HepG2 (cell line): ENCODE measurements around the gene DDAH1. TPM values are rescaled to one million over a fixed set of nuclear protein-coding genes. Genes with fewer than 3 reads are reported as not detected.

Experiments used
- ATAC-seq: fragments of 200-7000 bp; cut with Tn5 transposase; 3 replicates; pipeline ENCODE4 v1.9.1; 2020; ENCODE audit warnings: mild to moderate bottlenecking, moderate library complexity
- Bru-seq: library from RNA; stranded (reverse); fragments of 400-500 nt; gene quantifications from one replicate; lab custom pipeline; 2021; lab: Mats Ljungman, UMichigan
- BruChase-seq, 2 experiments: library from RNA; stranded (reverse); fragments of 400-500 nt; gene quantifications; one replicate each; lab custom pipeline; 2021; lab: Mats Ljungman, UMichigan
- BruUV-seq: library from RNA; stranded (reverse); fragments of 400-500 nt; replicated peaks from 2 replicates; lab custom pipeline; 2021; lab: Mats Ljungman, UMichigan
- CTCF ChIA-PET: fragments of 300-600 bp; formaldehyde crosslinking; extraction: SDS; loops from one replicate; lab custom pipeline; 2021; ENCODE audit warnings: low total read pairs, inconsistent platforms, low intra/inter-chr PET ratio; lab: Yijun Ruan, JAX
- POLR2A ChIA-PET: fragments of 350-600 bp; sonication (Branson Sonifier 250); formaldehyde crosslinking; loops from one replicate; lab custom pipeline; 2020; ENCODE audit warnings: antibody characterized with exemption, inconsistent platforms; lab: Yijun Ruan, JAX
- DNase-seq: peaks from one replicate; pipeline ENCODE4 v3.0.0-alpha.2; 2015; ENCODE audit warnings: low spot score
- FAIRE-seq: peaks from 3 replicates; lab custom pipeline; 2011; peaks lifted over from hg19 to GRCh38; lab: Jason Lieb, UNC
- H2AFZ ChIP-seq: one replicate; pipeline ENCODE4 v1.6.1; 2011; ENCODE audit warnings: low read length, inconsistent platforms
- H3K27ac ChIP-seq: fragments of 300-600 bp; 3 replicates; pipeline ENCODE4 v1.8.0; 2011; ENCODE audit warnings: mixed run types, mild to moderate bottlenecking, mixed read lengths, low read length, inconsistent platforms; ENCODE audit not compliant: insufficient read depth; ENCODE audit errors: extremely low read length
- H3K27me3 ChIP-seq, 2 experiments: fragments of 200-600 bp in 1 of 2; 2 replicates in 1 of 2; 3 replicates in 1 of 2; pipeline versions ENCODE4 v1.6.0 to v1.8.0; 2011; ENCODE audit warnings: low read length in 2 of 2, mild to moderate bottlenecking in 2 of 2, moderate library complexity in 2 of 2, inconsistent platforms in 1 of 2; ENCODE audit not compliant: insufficient read depth in 2 of 2, control insufficient read depth in 1 of 2
- H3K36me3 ChIP-seq, 2 experiments: fragments of 200-600 bp in 1 of 2; replicated peaks in 1 of 2; 2 replicates in 1 of 2; 3 replicates in 1 of 2; pipeline versions ENCODE4 v1.5.1 to v1.8.0; 2011; ENCODE audit warnings: low read length in 2 of 2, inconsistent platforms in 1 of 2; ENCODE audit not compliant: insufficient read depth in 2 of 2, control insufficient read depth in 1 of 2
- H3K4me1 ChIP-seq: 2 replicates; pipeline ENCODE4 v1.5.1; 2012; ENCODE audit warnings: low read length, inconsistent platforms; ENCODE audit not compliant: insufficient read depth
- H3K4me2 ChIP-seq: 2 replicates; pipeline ENCODE4 v1.6.0; 2011; ENCODE audit warnings: low read depth, low read length, inconsistent platforms
- H3K4me3 ChIP-seq, 3 experiments: fragments of 200-600 bp in 1 of 3; sonication (generic), shearing (Covaris generic) in 1 of 3; replicated peaks in 1 of 3; 2 replicates each; pipeline ENCODE4 v1.5.1; 2011 to 2016; ENCODE audit warnings: low read length in 3 of 3, inconsistent platforms in 2 of 3, low read depth in 2 of 3, mild to moderate bottlenecking in 2 of 3, control low read depth in 1 of 3, mixed read lengths in 1 of 3; ENCODE audit not compliant: insufficient read depth in 1 of 3
- H3K79me2 ChIP-seq: one replicate; pipeline ENCODE4 v1.6.1; 2011; ENCODE audit warnings: low read length, inconsistent platforms; ENCODE audit not compliant: insufficient read depth
- H3K9ac ChIP-seq: 2 replicates; pipeline ENCODE4 v1.6.0; 2011; ENCODE audit warnings: mild to moderate bottlenecking, low read depth, low read length, inconsistent platforms; ENCODE audit not compliant: insufficient read depth
- H3K9me3 ChIP-seq: 2 replicates; pipeline ENCODE4 v1.5.1; 2012; ENCODE audit warnings: mild to moderate bottlenecking, low read length
- H4K20me1 ChIP-seq: 2 replicates; pipeline ENCODE4 v1.6.0; 2011; ENCODE audit warnings: inconsistent platforms, mild to moderate bottlenecking, low read length, moderate library complexity; ENCODE audit not compliant: insufficient read depth
- HIC2 ChIP-seq: sonication (generic); formaldehyde crosslinking; IDR thresholded peaks from 2 replicates; pipeline ENCODE4 v1.9.0; 2022; ENCODE audit warnings: low read depth, missing genetic modification reagents
- HOXA9 ChIP-seq: sonication (generic); formaldehyde crosslinking; IDR thresholded peaks from 2 replicates; pipeline ENCODE4 v1.8.1; 2022; ENCODE audit warnings: missing genetic modification reagents, mild to moderate bottlenecking, moderate library complexity, borderline replicate concordance
- JUNB ChIP-seq: sonication (generic); formaldehyde crosslinking; IDR thresholded peaks from 2 replicates; pipeline ENCODE4 v1.8.0; 2022; ENCODE audit warnings: missing genetic modification reagents, mild to moderate bottlenecking, borderline replicate concordance
- KDM5A ChIP-seq: fragments of 200-600 bp; sonication (generic); IDR thresholded peaks from 2 replicates; pipeline ENCODE4 v1.7.0; 2018; ENCODE audit warnings: antibody characterized with exemption, mild to moderate bottlenecking, low read length, borderline replicate concordance
- MBNL3 ChIP-seq: fragments of 250-450 bp; sonication (Bioruptor Pico); conservative IDR thresholded peaks from 2 replicates; pipeline ENCODE4 v1.8.0; 2022; ENCODE audit warnings: mild to moderate bottlenecking, inconsistent platforms
- NR2C2 ChIP-seq: sonication (generic); formaldehyde crosslinking; IDR thresholded peaks from 2 replicates; pipeline ENCODE4 v1.4.0; 2020; ENCODE audit warnings: missing genetic modification reagents, mild to moderate bottlenecking, moderate library complexity, borderline replicate concordance
- SPEN ChIP-seq: sonication (generic); formaldehyde crosslinking; IDR thresholded peaks from 2 replicates; pipeline ENCODE4 v1.5.1; 2020; ENCODE audit warnings: low read depth, mild to moderate bottlenecking, missing genetic modification reagents
- ZNF496 ChIP-seq: sonication (generic); formaldehyde crosslinking; IDR thresholded peaks from 2 replicates; pipeline ENCODE4 v1.8.1; 2023; ENCODE audit warnings: mild to moderate bottlenecking, moderate library complexity, missing genetic modification reagents; ENCODE audit not compliant: insufficient replicate concordance
- ZNF512 ChIP-seq: sonication (generic); formaldehyde crosslinking; IDR thresholded peaks from 2 replicates; pipeline ENCODE4 v1.4.0; 2020; ENCODE audit warnings: mild to moderate bottlenecking, missing genetic modification reagents
- ZNF768 ChIP-seq: sonication (generic); formaldehyde crosslinking; IDR thresholded peaks from 2 replicates; pipeline ENCODE4 v1.4.0; 2020; ENCODE audit warnings: missing genetic modification reagents
- ZNF83 ChIP-seq: sonication (generic); formaldehyde crosslinking; IDR thresholded peaks from 2 replicates; pipeline ENCODE4 v1.4.0; 2020; ENCODE audit warnings: missing genetic modification reagents, mild to moderate bottlenecking, borderline replicate concordance
- ZSCAN9 ChIP-seq: IDR thresholded peaks from 2 replicates; pipeline ENCODE4 v1.6.1; 2016; ENCODE audit warnings: borderline replicate concordance
- whole genome bisulfite sequencing: methylation state at CpG from one replicate; pipeline ENCODE4 v1.1.6; 2017; ENCODE audit warnings: low lambda C conversion rate; 5-methylcytosine and 5-hydroxymethylcytosine counted together
- in situ Hi-C: cut with HindIII; loops from 2 replicates; pipeline ENCODE4 v1.10.0; 2017; ENCODE audit warnings: low pct_unique_long_range_greater_than_20kb; ENCODE audit not compliant: extremely low pct_ligation_motif_present
- intact Hi-C: fragments of 100-400 bp; cut with micrococcal nuclease; formaldehyde crosslinking; loops from one replicate; pipeline ENCODE4 v1.10.0; 2022; ENCODE audit not compliant: unreplicated experiment
- long read RNA-seq, 2 experiments: library from RNA in 1 of 2; library from polyadenylated mRNA in 1 of 2; stranded (forward) in 1 of 2; unstranded in 1 of 2; transcript quantifications; one replicate each; pipeline ENCODE4 v2.0.0, GENCODE V29; 2019 to 2022
- polyA minus RNA-seq, 3 experiments: library from RNA; depleted of rRNA, polyadenylated mRNA; stranded (reverse); fragments of >200 nt; gene quantifications; 2 replicates each; pipeline ENCODE4 v1.2.3, GENCODE V29; 2011; ENCODE audit warnings: low replicate concordance in 1 of 3
- polyA plus RNA-seq, 8 experiments: library from polyadenylated mRNA; depleted of rRNA in 3 of 8; stranded (reverse) in 7 of 8; unstranded in 1 of 8; fragments of >200 nt; fragmentation: Illumina TruSeq in 4 of 8; extraction: Trizol in 4 of 8; gene quantifications; 2 replicates each; pipeline versions ENCODE4 v1.2.1 to v1.2.3, GENCODE V29; 2011 to 2016; ENCODE audit warnings: low read depth in 4 of 8, missing spikeins in 1 of 8, mixed read lengths in 1 of 8; ENCODE audit not compliant: insufficient read depth in 1 of 8
- total RNA-seq, 5 experiments: library from RNA; depleted of rRNA; stranded (reverse); fragments of >200 nt; fragmentation: Illumina TruSeq; extraction: Trizol; gene quantifications; 2 replicates each; pipeline ENCODE4 v1.2.3, GENCODE V29; 2016; ENCODE audit warnings: low read depth in 1 of 5

The DDAH1 gene
- total RNA-seq (2016; rRNA removed; fragmentation: Illumina TruSeq; extraction: Trizol) (39.7 and 50.2 TPM in 2 replicates), polyA plus RNA-seq (2011; rRNA removed) (43.4 and 64.4 TPM in 2 replicates), polyA minus RNA-seq (2011; rRNA and poly(A)+ RNA removed; ENCODE audit: low replicate concordance) (12.5 and 50.8 TPM in 2 replicates), Bru-seq, nascent RNA (percentile 77 among the genes with signal in this experiment), BruChase-seq, experiment 1, labeled RNA remaining after a 6-hour chase (percentile 76 among the genes with signal in this experiment), BruChase-seq, experiment 2, labeled RNA remaining after a 2-hour chase (percentile 72 among the genes with signal in this experiment)
- total RNA-seq (2016; cell fraction: cytosol; rRNA removed; fragmentation: Illumina TruSeq; extraction: Trizol; ENCODE audit: low read depth), result 4.1 and 5.5 TPM in 2 replicates
- 38.6 and 48.4 TPM in 2 replicates for total RNA-seq (2016; cell fraction: insoluble cytoplasmic fraction; rRNA removed; fragmentation: Illumina TruSeq; extraction: Trizol)
- total RNA-seq (2016; cell fraction: membrane; rRNA removed; fragmentation: Illumina TruSeq; extraction: Trizol), result 23.5 and 24.8 TPM in 2 replicates
- total RNA-seq (2016; cell fraction: nucleus; rRNA removed; fragmentation: Illumina TruSeq; extraction: Trizol), result 20.4 and 23.7 TPM in 2 replicates
- polyA plus RNA-seq (2011; cell fraction: cytosol; rRNA removed), result 29.4 and 40.2 TPM in 2 replicates
- 12.2 and 12.7 TPM in 2 replicates for polyA plus RNA-seq (2011; cell fraction: nucleus; rRNA removed)
- polyA plus RNA-seq (2012), result 25.2 and 41.5 TPM in 2 replicates
- 3.3 TPM in 2 replicates for polyA plus RNA-seq (2016; cell fraction: cytosol; fragmentation: Illumina TruSeq; extraction: Trizol; ENCODE audit: low read depth)
- polyA plus RNA-seq (2016; cell fraction: insoluble cytoplasmic fraction; fragmentation: Illumina TruSeq; extraction: Trizol; ENCODE audit: low read depth), result 63.1 and 64.3 TPM in 2 replicates
- 17.3 and 18.8 TPM in 2 replicates for polyA plus RNA-seq (2016; cell fraction: membrane; fragmentation: Illumina TruSeq; extraction: Trizol; ENCODE audit: low read depth)
- 29.0 TPM in 2 replicates for polyA plus RNA-seq (2016; cell fraction: nucleus; fragmentation: Illumina TruSeq; extraction: Trizol; ENCODE audit: insufficient read depth, low read depth)
- 32.4 and 32.9 TPM in 2 replicates for polyA minus RNA-seq (2011; cell fraction: cytosol; rRNA and poly(A)+ RNA removed)
- 29.5 and 32.7 TPM in 2 replicates for polyA minus RNA-seq (2011; cell fraction: nucleus; rRNA and poly(A)+ RNA removed)
- long read RNA-seq, experiment 1, transcript DDAH1-201 (6 exons, 3,920 nt), result major isoform, 6 of 32 reads
- long read RNA-seq, experiment 1, partial matches to known transcripts, result 1 of 32 reads
- long read RNA-seq, experiment 1, other reads (novel, unspliced or antisense), result 25 of 32 reads
- long read RNA-seq, experiment 2, transcript DDAH1-201 (6 exons, 3,920 nt), result major isoform, 6 of 51 reads
- long read RNA-seq, experiment 2, partial matches to known transcripts, result 0 of 51 reads
- long read RNA-seq, experiment 2, other reads (novel, unspliced or antisense), result 45 of 51 reads

DNA sequence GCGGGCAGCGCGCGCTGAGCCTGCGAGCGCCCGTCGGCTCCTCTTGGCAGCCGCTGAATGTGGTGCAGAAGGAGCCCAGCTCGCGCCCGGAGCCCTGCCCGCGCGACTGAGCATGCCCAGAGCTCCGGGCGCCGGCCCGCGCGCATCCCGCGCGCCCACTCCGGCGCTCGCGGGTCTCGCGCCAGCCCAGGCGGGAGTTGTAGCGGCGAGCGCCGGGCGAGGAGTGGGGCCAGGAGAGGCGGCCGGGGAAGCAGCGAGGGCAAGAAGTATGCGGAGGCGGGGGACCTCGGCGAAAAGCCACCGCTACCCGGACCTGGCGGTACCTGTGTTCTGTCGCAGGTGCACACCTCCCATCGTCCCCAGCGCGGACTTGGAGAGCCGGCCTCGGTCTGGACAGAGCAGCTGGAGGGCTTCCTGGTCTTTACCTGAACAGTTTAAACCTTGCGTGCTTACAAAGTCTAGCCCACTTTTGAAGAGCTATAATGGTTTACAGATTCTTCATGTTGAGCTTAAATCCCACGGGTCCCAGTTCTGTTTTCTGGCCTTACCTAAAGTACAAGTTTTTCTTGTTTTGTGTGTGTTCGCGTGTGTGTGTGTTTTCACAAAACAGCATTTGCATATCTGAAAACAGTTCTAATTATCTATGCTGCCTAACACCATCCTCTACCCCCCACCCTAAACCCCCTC lies at the start of gene DDAH1:
Gene DDAH1, minus strand, starts transcription at position 61 of the 687 bp plus-strand sequence. CDS start 114 bp downstream, outside the sequence.
- ChIA-PET POLR2A (interaction anchor here (0.9 to 1.6 kb wide), 7 partner anchors 19 to 164 kb away, joined by 3 to 4 read pairs (median 3); no protein-coding TSS in a partner anchor), CTCF (no interaction called here)
- WGBS, result 4% methylated on average over 4 of the region's 56 CpGs
- ATAC-seq, result peak; percentile 87
- Histone ChIP-seq H3K36me3 (no peaks in the 10 kb centered on the region), H3K4me2 (peak within 1 kb of the TSS; percentile 82), H3K4me1 (peaks cover 42% of the 10 kb centered on the region), H3K9ac (peak within 1 kb of the TSS; percentile 84), H3K27ac (peak within 1 kb of the TSS; percentile 83), H2AFZ (peak within 1 kb of the TSS; percentile 83), H3K27me3 (no peaks in the 10 kb centered on the region; a peak in 2 of 5 replicates), H3K4me3 (peak within 1 kb of the TSS; percentile 89 to 93 (median 93)), H3K9me3 (no peaks in the 10 kb centered on the region), H4K20me1 (peaks cover 6% of the 10 kb centered on the region; the same call in 1 of the 2 replicates), H3K79me2 (peaks cover 43% of the 10 kb centered on the region)
- BruUV-seq, result TSS peak; percentile 93
- in situ Hi-C loops (loop anchor here (10.0 kb wide), 1 partner anchor 140 kb away; no protein-coding TSS in a partner anchor), intact Hi-C loops (loop anchor here (2.0 to 10.0 kb wide), 2 partner anchors 50 to 116 kb away; partner anchors contain the start of gene CCN1)
- DNase-seq, result peak; percentile 29
- FAIRE-seq, result no peak
- TF ChIP-seq MBNL3, result no peak
- no peak for TF ChIP-seq ZSCAN9 (CRISPR knock-in tag)
- TF ChIP-seq ZNF83 (CRISPR knock-in tag), result no peak
- no peak for TF ChIP-seq ZNF496 (CRISPR knock-in tag)
- TF ChIP-seq SPEN (CRISPR knock-in tag), result no peak; the same call in 1 of the 2 replicates
- TF ChIP-seq NR2C2 (CRISPR knock-in tag), result no peak
- no peak for TF ChIP-seq HIC2 (CRISPR knock-in tag)
- TF ChIP-seq JUNB (CRISPR knock-in tag), result no peak
- TF ChIP-seq HOXA9 (CRISPR knock-in tag), result no peak
- TF ChIP-seq ZNF512, result no peak
- TF ChIP-seq ZNF768 (CRISPR knock-in tag), result no peak
- no peak for TF ChIP-seq KDM5A
